ENCODE data around the gene MCM3.
A peak's percentile ranks its signal among the peaks of the same experiment; 100 is the strongest.

The MCM3 gene

DNA sequence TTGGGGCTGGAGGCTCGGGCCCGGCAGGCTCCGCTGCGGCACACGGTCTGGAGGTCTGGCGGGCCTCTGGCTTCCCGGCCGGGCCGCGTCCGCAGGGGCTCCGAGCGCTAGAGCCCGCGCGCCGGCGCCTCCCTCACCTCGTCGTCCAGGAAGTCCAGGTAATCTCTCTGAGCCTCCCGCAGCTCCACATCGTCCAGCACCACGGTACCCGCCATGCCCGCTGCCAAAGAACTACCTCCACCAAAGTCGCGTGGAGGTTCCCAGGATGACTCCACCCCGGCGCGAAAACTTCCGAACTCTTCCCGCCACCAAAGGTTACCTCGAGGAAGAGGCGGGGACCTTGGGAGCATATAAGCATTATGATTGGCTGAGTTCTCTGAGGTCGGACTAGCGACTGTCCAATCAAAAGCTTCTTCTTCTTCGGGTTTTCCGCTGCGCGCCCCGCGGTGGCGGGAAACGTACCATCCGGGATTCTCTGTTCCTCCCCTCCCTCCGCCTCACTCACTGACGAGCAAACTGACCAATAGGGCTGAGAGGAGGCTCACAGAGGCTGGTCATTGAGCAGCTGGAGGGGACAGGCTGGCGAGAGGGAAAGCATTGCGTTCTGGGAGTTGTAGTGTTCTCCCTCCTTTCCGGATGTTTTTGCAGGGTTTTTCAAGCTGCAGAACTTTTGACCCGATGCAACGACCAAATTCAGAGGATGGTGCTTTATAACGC, at the start of gene MCM3 (continued):
- TF ChIP-seq, protein P1, sequence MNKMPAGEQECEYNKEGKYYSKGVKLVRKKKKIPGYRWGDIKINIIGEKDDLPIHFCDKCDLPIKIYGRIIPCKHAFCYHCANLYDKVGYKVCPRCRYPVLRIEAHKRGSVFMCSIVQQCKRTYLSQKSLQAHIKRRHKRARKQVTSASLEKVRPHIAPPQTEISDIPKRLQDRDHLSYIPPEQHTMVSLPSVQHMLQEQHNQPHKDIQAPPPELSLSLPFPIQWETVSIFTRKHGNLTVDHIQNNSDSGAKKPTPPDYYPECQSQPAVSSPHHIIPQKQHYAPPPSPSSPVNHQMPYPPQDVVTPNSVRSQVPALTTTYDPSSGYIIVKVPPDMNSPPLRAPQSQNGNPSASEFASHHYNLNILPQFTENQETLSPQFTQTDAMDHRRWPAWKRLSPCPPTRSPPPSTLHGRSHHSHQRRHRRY (tag by site-specific recombination; IDR thresholded peaks at IDR 0.05): no peak; the same call in 1 of the 2 replicates
- no peak for TF ChIP-seq ZNF571 (tag by site-specific recombination; IDR thresholded peaks at IDR 0.05)
- TF ChIP-seq ZNF701 (tag by site-specific recombination; IDR thresholded peaks at IDR 0.05): no peak
- TF ChIP-seq, protein P2, sequence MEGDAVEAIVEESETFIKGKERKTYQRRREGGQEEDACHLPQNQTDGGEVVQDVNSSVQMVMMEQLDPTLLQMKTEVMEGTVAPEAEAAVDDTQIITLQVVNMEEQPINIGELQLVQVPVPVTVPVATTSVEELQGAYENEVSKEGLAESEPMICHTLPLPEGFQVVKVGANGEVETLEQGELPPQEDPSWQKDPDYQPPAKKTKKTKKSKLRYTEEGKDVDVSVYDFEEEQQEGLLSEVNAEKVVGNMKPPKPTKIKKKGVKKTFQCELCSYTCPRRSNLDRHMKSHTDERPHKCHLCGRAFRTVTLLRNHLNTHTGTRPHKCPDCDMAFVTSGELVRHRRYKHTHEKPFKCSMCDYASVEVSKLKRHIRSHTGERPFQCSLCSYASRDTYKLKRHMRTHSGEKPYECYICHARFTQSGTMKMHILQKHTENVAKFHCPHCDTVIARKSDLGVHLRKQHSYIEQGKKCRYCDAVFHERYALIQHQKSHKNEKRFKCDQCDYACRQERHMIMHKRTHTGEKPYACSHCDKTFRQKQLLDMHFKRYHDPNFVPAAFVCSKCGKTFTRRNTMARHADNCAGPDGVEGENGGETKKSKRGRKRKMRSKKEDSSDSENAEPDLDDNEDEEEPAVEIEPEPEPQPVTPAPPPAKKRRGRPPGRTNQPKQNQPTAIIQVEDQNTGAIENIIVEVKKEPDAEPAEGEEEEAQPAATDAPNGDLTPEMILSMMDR (tag by site-specific recombination; IDR thresholded peaks at IDR 0.05): no peak
- TF ChIP-seq KLF1 (tag by site-specific recombination; IDR thresholded peaks at IDR 0.05): no peak
- TF ChIP-seq, protein P3, sequence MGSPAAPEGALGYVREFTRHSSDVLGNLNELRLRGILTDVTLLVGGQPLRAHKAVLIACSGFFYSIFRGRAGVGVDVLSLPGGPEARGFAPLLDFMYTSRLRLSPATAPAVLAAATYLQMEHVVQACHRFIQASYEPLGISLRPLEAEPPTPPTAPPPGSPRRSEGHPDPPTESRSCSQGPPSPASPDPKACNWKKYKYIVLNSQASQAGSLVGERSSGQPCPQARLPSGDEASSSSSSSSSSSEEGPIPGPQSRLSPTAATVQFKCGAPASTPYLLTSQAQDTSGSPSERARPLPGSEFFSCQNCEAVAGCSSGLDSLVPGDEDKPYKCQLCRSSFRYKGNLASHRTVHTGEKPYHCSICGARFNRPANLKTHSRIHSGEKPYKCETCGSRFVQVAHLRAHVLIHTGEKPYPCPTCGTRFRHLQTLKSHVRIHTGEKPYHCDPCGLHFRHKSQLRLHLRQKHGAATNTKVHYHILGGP (tag by site-specific recombination; IDR thresholded peaks at IDR 0.05): peak; percentile 58
- 0 out of 2 replicates have a peak, but pooled peaks have one; percentile 15 for TF ChIP-seq ZBTB8A (tag by site-specific recombination; IDR thresholded peaks at IDR 0.05)
- no peak for TF ChIP-seq ZNF10 (tag by site-specific recombination; IDR thresholded peaks at IDR 0.05)
- TF ChIP-seq, protein P4, sequence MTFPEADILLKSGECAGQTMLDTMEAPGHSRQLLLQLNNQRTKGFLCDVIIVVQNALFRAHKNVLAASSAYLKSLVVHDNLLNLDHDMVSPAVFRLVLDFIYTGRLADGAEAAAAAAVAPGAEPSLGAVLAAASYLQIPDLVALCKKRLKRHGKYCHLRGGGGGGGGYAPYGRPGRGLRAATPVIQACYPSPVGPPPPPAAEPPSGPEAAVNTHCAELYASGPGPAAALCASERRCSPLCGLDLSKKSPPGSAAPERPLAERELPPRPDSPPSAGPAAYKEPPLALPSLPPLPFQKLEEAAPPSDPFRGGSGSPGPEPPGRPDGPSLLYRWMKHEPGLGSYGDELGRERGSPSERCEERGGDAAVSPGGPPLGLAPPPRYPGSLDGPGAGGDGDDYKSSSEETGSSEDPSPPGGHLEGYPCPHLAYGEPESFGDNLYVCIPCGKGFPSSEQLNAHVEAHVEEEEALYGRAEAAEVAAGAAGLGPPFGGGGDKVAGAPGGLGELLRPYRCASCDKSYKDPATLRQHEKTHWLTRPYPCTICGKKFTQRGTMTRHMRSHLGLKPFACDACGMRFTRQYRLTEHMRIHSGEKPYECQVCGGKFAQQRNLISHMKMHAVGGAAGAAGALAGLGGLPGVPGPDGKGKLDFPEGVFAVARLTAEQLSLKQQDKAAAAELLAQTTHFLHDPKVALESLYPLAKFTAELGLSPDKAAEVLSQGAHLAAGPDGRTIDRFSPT (tag by site-specific recombination; IDR thresholded peaks at IDR 0.05): peak; percentile 47; the same call in 1 of the 2 replicates
- TF ChIP-seq, protein P5, sequence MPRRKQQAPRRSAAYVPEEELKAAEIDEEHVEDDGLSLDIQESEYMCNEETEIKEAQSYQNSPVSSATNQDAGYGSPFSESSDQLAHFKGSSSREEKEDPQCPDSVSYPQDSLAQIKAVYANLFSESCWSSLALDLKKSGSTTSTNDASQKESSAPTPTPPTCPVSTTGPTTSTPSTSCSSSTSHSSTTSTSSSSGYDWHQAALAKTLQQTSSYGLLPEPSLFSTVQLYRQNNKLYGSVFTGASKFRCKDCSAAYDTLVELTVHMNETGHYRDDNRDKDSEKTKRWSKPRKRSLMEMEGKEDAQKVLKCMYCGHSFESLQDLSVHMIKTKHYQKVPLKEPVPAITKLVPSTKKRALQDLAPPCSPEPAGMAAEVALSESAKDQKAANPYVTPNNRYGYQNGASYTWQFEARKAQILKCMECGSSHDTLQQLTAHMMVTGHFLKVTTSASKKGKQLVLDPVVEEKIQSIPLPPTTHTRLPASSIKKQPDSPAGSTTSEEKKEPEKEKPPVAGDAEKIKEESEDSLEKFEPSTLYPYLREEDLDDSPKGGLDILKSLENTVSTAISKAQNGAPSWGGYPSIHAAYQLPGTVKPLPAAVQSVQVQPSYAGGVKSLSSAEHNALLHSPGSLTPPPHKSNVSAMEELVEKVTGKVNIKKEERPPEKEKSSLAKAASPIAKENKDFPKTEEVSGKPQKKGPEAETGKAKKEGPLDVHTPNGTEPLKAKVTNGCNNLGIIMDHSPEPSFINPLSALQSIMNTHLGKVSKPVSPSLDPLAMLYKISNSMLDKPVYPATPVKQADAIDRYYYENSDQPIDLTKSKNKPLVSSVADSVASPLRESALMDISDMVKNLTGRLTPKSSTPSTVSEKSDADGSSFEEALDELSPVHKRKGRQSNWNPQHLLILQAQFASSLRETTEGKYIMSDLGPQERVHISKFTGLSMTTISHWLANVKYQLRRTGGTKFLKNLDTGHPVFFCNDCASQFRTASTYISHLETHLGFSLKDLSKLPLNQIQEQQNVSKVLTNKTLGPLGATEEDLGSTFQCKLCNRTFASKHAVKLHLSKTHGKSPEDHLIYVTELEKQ (tag by site-specific recombination; IDR thresholded peaks at IDR 0.05; ENCODE audit: borderline replicate concordance): no peak
- TF ChIP-seq, protein P6, sequence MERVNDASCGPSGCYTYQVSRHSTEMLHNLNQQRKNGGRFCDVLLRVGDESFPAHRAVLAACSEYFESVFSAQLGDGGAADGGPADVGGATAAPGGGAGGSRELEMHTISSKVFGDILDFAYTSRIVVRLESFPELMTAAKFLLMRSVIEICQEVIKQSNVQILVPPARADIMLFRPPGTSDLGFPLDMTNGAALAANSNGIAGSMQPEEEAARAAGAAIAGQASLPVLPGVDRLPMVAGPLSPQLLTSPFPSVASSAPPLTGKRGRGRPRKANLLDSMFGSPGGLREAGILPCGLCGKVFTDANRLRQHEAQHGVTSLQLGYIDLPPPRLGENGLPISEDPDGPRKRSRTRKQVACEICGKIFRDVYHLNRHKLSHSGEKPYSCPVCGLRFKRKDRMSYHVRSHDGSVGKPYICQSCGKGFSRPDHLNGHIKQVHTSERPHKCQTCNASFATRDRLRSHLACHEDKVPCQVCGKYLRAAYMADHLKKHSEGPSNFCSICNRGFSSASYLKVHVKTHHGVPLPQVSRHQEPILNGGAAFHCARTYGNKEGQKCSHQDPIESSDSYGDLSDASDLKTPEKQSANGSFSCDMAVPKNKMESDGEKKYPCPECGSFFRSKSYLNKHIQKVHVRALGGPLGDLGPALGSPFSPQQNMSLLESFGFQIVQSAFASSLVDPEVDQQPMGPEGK (tag by site-specific recombination; IDR thresholded peaks at IDR 0.05): peak; percentile 32; the same call in 1 of the 2 replicates
- TF ChIP-seq REPIN1 (tag by site-specific recombination; IDR thresholded peaks at IDR 0.05; ENCODE audit: low read depth): 0 out of 2 replicates have a peak, but pooled peaks have one; percentile 33
- TF ChIP-seq ZNF140 (tag by site-specific recombination; IDR thresholded peaks at IDR 0.05): no peak
- TF ChIP-seq, protein P7, sequence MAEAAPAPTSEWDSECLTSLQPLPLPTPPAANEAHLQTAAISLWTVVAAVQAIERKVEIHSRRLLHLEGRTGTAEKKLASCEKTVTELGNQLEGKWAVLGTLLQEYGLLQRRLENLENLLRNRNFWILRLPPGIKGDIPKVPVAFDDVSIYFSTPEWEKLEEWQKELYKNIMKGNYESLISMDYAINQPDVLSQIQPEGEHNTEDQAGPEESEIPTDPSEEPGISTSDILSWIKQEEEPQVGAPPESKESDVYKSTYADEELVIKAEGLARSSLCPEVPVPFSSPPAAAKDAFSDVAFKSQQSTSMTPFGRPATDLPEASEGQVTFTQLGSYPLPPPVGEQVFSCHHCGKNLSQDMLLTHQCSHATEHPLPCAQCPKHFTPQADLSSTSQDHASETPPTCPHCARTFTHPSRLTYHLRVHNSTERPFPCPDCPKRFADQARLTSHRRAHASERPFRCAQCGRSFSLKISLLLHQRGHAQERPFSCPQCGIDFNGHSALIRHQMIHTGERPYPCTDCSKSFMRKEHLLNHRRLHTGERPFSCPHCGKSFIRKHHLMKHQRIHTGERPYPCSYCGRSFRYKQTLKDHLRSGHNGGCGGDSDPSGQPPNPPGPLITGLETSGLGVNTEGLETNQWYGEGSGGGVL (tag by site-specific recombination; IDR thresholded peaks at IDR 0.05): peak; percentile 94
- TF ChIP-seq ZNF394 (tag by site-specific recombination; IDR thresholded peaks at IDR 0.05; ENCODE audit: borderline replicate concordance): peak; percentile 85; the same call in 1 of the 2 replicates
- peak; percentile 84 for TF ChIP-seq ZNF366 (tag by site-specific recombination; conservative IDR thresholded peaks at IDR 0.05)
- no peak for TF ChIP-seq ZNF596 (tag by site-specific recombination; IDR thresholded peaks at IDR 0.05)
- no peak for TF ChIP-seq SCRT2 (tag by site-specific recombination; IDR thresholded peaks at IDR 0.05)
